ENCODE results near the gene EPHB4. TPM values are rescaled to one million over a fixed set of nuclear protein-coding genes. Genes with fewer than 3 reads are reported as not detected.
"Not testable (repeated sequence)": the region's sequence is repeated elsewhere in the genome, so short reads cannot be mapped to it uniquely, and the experiment has no call there.

EPHB4 gene
- total RNA-seq, 2 experiments from 2014 or later: 2.8 to 3.6 TPM

DNA sequence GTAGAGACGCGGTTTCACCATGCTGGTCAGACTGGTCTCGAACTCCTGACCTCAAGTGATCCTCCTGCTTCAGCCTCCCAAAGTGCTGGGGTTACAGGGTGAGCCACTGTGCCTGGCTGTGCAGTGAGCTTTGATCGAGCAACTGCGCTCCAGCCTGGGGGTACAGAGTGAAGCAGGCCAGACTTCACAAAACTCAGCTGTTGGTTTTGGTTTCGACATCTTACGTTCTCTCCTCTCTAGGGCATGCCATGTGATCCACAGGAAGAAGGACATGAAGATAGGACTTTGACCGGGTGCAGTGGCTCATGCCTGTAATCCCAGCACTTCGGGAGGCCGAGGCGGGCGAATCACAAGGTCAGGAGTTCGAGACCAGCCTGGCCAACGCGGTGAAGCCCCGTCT is 10.8 kb downstream of the EPHB4 start:
- H3K36me3 Mint-ChIP-seq; H3K27ac Mint-ChIP-seq; DNase-seq; H3K9me3 Mint-ChIP-seq; H3K4me3 Mint-ChIP-seq; H3K4me1 Mint-ChIP-seq (ENCODE audit: low read depth); intact Hi-C loops (cut with micrococcal nuclease); H3K27me3 Mint-ChIP-seq: not testable (repeated sequence)
- CTCF ChIA-PET: interaction anchor here (1.1 to 1.3 kb wide), 2 partner anchors 15 to 18 kb away, joined by 4 to 6 read pairs; no protein-coding TSS in a partner anchor
- POLR2A ChIA-PET: interaction anchor here (0.7 kb wide), 1 partner anchor 43 kb away, joined by 4 read pairs; no protein-coding TSS in a partner anchor

DNA sequence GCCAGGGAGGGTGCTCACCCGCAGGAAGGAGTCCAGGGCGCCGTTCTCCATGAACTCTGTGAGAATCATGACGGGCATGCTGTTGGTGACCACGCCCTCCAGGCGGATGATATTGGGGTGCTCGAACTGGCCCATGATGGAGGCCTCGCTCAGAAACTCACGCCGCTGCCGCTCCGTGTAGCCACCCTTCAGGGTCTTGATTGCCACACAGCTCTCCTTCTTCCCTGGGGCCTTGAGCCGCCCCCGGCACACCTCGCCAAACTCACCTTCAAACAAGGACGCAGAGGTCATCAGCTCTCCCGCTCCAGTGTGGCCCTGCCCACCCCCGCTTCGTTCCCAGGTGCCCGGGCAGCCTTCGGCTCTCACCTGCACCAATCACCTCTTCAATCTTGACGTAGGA is 14.6 kb downstream of the EPHB4 start:
- Mint-ChIP-seq H3K4me1 (ENCODE audit: low read depth) (no peaks in the 10 kb centered on the region), H3K9me3 (no peaks in the 10 kb centered on the region), H3K36me3 (no peaks in the 10 kb centered on the region), H3K4me3 (no peak overlapping the region), H3K27me3 (no peaks in the 10 kb centered on the region), H3K27ac (no peak overlapping the region)
- DNase-seq: no peak
- POLR2A ChIA-PET: no interaction called here
- CTCF ChIA-PET: no interaction called here
- intact Hi-C loops (cut with micrococcal nuclease): no loop called here

DNA sequence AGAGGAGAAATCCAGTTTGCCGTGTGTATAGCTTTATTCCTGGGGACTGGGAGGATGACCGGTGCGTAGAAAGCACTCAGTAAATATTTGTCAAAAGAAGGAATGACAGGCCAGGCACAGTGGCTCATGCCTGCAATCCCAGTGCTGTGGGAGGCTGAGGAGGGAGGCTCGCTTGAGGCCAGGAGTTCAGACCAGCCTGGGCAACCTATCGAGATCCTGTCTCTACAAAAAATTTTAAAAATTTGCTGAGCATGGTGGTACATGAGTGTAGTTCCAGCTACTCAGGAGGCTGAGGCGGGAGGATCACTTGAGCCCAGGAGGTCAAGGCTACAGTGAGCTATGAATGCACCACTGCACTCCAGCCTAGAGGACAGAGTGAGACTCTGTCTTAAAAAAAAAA is 15.8 kb downstream of the EPHB4 start:
- Mint-ChIP-seq H3K36me3 (no peaks in the 10 kb centered on the region), H3K4me3 (no peak overlapping the region), H3K9me3 (no peaks in the 10 kb centered on the region), H3K27ac (no peak overlapping the region), H3K27me3 (no peaks in the 10 kb centered on the region), H3K4me1 (ENCODE audit: low read depth) (no peaks in the 10 kb centered on the region)
- no peak for DNase-seq
- CTCF ChIA-PET: no interaction called here
- POLR2A ChIA-PET: no interaction called here
- intact Hi-C loops (cut with micrococcal nuclease): no loop called here

DNA sequence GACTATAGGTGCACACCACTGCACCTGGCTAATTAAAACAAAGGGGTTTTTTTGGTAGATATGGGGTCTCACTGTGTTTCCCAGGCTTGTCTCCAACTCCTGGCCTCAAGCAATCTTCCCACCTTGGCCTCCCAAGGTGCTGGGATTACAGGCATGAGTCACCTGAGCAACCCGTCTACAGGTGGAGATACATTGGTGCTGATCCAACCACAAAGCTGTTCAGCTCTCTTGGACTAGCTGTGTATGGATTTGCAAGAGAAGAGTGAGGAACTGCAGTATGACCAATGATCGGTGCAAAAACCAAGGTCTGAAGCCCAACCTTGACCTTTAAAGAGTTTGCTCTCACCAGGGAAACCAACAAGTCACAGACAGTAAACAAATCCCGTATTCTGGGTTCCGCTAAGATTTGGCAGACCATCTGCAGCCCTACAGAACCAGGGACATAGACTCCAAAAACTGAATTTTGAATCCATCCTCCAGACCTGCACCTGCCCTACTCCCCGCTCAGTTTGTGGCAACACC is 18.9 kb downstream of the EPHB4 start:
- no peak for DNase-seq
- Mint-ChIP-seq H3K4me1 (ENCODE audit: low read depth) (peaks cover 2% of the 10 kb centered on the region), H3K27ac (no peak overlapping the region), H3K36me3 (no peaks in the 10 kb centered on the region), H3K4me3 (no peak overlapping the region), H3K27me3 (no peaks in the 10 kb centered on the region), H3K9me3 (no peaks in the 10 kb centered on the region)
- intact Hi-C loops (cut with micrococcal nuclease): no loop called here
- CTCF ChIA-PET: interaction anchor here (3.3 kb wide), 1 partner anchor 44 kb away, joined by 12 read pairs; the partner anchor contains the start of gene SLC12A9
- POLR2A ChIA-PET: no interaction called here

DNA sequence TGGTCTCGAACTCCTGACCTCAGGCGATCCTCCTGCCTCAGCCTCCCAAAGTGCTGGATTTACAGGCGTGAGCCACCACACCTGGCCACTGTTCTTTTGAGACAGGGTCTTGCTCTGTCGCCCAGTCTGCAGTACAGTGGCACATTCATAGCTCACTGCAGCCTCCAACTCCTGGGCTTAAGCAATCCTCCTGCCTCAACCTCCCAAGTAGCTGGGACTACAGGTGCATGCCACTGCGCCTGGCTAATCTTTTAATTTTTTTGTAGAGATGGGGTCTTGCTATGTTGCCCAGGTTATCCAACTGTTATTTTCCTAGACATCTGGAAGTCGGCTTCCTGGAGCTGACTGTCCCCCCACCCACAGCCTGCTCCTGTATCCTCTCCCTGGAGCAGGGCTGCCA is 20.4 kb downstream of the EPHB4 start:
- H3K36me3 Mint-ChIP-seq; intact Hi-C loops (cut with micrococcal nuclease); H3K4me3 Mint-ChIP-seq: not testable (repeated sequence)

DNA sequence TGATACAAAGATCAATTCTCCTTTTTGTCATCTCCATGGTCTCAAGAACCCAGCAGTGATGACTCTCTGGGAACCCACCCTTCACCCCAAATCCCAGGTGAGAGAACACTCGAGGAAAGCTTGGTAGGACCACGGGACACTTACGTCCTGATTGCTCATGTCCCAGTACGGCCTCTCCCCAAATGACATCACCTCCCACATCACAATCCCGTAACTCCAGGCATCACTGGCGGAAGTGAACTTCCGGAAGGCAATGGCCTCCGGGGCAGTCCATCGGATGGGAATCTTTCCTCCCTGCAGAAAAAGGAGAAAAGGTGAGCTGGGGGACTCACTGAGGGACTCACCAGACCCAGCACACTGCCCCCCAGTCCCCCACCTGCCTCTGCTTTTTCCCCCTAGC is 21.0 kb downstream of the EPHB4 start:
- Mint-ChIP-seq H3K9me3 (no peaks in the 10 kb centered on the region), H3K27me3 (peaks cover 2% of the 10 kb centered on the region), H3K4me3 (no peak overlapping the region), H3K27ac (no peak overlapping the region), H3K4me1 (ENCODE audit: low read depth) (peaks cover 2% of the 10 kb centered on the region), H3K36me3 (no peaks in the 10 kb centered on the region)
- intact Hi-C loops (cut with micrococcal nuclease): no loop called here
- DNase-seq: no peak
- ChIA-PET POLR2A (no interaction called here), CTCF (interaction anchor here (3.3 kb wide), 1 partner anchor 46 kb away, joined by 12 read pairs; the partner anchor contains the start of gene SLC12A9)

More for the DNA sequence above, 20.4 kb downstream of the EPHB4 start:
- H3K4me1 Mint-ChIP-seq (ENCODE audit: low read depth); H3K27ac Mint-ChIP-seq; H3K27me3 Mint-ChIP-seq; POLR2A ChIA-PET; H3K9me3 Mint-ChIP-seq; DNase-seq: not testable (repeated sequence)
- CTCF ChIA-PET: interaction anchor here (3.3 kb wide), 1 partner anchor 45 kb away, joined by 12 read pairs; the partner anchor contains the start of gene SLC12A9

DNA sequence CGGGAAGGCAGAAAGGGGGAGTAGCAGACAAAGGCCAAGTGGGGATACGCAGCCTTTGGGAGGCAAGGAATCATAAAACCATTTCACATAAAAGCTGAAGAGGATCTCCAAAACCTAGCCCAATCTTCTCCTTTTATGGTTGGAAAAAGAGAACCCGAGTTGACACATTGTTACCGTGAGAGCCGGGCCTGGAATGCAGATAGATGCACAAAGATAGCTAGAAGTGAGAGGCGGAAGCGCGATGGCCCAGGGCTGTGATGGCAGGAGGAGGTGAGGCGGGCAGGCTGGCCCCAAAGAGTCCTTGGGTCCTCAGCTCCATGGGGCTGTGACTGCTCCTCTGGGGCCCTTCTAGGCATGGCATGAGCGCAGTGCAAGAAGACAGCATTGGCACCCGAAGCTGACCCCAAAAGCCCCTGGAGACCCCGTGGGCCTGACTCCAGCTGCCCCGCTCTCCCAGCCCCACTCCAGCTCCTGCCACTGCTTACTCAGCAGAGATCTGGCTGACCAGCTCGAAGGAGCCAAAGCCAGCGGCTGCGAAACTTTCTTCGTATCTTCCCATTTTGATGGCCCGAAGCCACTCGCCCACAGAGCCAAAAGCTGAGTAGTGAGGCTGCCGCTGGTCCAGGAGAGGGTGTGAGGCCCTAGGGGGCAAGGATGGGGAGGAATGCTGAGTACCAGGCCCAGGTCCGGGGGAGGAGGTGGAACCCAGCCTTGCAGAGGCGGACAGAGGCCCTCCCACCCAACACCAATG is 22.5 kb downstream of the EPHB4 start:
- POLR2A ChIA-PET: no interaction called here
- no peaks in the 10 kb centered on the region for H3K9me3 Mint-ChIP-seq
- peaks cover 2% of the 10 kb centered on the region for H3K4me1 Mint-ChIP-seq (ENCODE audit: low read depth)
- DNase-seq: no peak
- CTCF ChIA-PET: interaction anchor here (7.3 kb wide), 1 partner anchor 48 kb away, joined by 177 read pairs; the partner anchor contains the start of gene SLC12A9
- intact Hi-C loops (cut with micrococcal nuclease): loop anchor here (5.0 kb wide), 2 partner anchors 32 to 252 kb away; no protein-coding TSS in a partner anchor
- no peak overlapping the region for H3K27ac Mint-ChIP-seq
- H3K27me3 Mint-ChIP-seq: peaks cover 2% of the 10 kb centered on the region
- H3K4me3 Mint-ChIP-seq: no peak overlapping the region
- no peaks in the 10 kb centered on the region for H3K36me3 Mint-ChIP-seq

DNA sequence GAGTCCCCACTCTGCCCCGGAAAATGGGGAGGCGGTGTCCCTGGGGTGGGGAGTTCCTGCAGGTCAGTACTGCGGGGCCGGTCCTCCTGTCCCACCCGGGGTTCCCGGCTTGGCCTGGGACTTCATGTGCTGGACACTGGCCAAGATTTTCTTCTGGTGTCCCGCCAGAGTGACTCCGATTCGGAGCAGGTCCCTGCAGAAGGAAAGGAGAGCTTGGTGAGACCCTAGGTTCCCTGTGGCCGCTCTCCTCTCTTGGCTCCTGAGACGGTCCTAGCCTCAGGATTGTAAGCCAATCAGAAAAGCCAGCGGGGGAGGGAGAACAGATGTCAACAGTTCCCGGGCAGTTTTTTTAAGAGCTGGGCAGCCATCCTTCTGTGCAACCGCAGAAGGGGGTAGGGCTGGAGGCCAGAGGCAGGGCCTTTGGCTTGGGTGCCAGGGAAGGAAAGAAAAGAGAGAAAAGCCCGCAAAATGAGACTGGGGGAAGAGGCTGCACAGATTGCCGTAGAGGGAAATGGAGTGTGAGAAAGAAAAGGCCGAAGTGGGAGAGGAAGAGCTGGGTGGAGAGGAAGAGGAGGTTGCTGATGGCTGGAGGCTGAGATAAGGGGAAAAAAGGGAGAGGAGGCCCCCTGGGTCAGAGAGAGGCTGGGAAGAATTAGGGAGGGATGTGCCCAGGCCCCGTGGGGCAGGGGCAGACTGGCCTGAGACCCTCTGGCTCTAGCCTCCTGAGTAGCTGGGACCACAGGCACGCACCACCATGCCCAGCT is 23.7 kb downstream of the EPHB4 start:
- Mint-ChIP-seq H3K27me3 (peaks cover 3% of the 10 kb centered on the region), H3K9me3 (no peaks in the 10 kb centered on the region), H3K36me3 (no peaks in the 10 kb centered on the region), H3K4me1 (ENCODE audit: low read depth) (peaks cover 2% of the 10 kb centered on the region), H3K4me3 (no peak overlapping the region), H3K27ac (no peak overlapping the region)
- peak; percentile 67 for DNase-seq
- CTCF ChIA-PET: interaction anchor here (0.7 to 7.3 kb wide), 3 partner anchors 49 to 274 kb away, joined by 3 to 177 read pairs (median 3); partner anchors contain the start of gene SLC12A9
- intact Hi-C loops (cut with micrococcal nuclease): loop anchor here (1.0 to 5.0 kb wide), 3 partner anchors 34 to 254 kb away; partner anchors contain the start of gene SLC12A9
- POLR2A ChIA-PET: no interaction called here

DNA sequence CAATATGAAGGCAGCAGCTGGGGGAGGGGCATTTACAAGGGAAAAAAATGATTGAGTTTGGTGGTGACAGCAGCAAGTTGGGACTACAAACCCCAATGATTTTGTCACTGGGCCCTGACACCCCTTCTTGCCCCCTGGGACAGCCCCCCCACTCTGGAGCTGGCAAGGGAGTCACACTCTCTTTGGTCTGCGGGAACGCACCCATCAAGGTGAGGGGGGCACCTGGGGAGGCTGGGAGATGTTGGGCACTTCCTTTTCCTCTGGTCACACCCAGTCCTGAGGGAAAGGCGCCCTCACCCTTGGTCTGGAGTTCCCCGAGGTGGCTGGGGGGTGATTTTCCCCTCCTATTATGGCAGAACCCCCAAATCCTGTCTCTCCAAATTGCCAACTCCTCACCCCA is 24.4 kb downstream of the EPHB4 start:
- Mint-ChIP-seq H3K36me3 (no peaks in the 10 kb centered on the region), H3K4me1 (ENCODE audit: low read depth) (peaks cover 2% of the 10 kb centered on the region), H3K27ac (no peak overlapping the region), H3K9me3 (no peaks in the 10 kb centered on the region), H3K4me3 (no peak overlapping the region), H3K27me3 (peaks cover 3% of the 10 kb centered on the region)
- intact Hi-C loops (cut with micrococcal nuclease): loop anchor here (1.0 to 5.0 kb wide), 3 partner anchors 34 to 254 kb away; partner anchors contain the start of gene SLC12A9
- CTCF ChIA-PET: interaction anchor here (0.6 to 7.3 kb wide), 2 partner anchors 50 to 230 kb away, joined by 4 to 177 read pairs; partner anchors contain the start of gene SLC12A9
- no peak for DNase-seq
- POLR2A ChIA-PET: no interaction called here

DNA sequence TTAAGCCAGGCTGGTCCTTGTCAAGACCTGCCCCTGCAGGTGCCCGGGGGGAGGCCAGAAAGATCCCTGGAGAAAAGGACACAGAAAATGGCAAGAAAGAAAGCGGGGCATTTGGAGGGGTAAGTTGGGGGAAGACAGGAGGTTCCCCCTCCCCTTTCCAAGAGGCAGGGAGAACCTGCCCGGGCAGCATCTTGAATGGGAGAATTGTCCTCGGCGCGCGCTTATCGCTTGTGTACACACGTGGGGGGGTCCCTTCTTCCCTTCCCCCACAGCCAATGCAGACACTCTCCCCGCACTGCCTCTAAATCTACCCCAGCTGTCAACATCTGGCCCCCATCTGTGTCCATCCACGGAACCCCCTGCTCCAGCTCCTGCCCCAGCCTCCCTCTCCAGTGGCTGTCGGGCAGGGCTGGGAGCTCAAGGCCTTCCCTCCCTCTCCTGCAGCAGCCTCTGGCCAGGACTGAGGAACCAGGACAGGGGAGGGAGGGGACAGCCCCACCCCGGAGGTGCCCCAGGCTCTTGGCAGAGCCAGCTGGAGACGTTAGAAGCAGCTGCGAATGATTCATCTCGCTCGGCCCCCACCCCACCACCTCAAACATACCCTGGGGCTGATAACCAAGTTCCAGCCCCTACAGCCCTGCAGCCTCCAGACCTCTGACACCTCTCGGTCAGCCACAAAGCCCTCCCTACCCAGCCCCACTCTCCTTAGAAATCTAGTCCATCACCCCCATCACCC is 25.3 kb downstream of the EPHB4 start:
- CTCF ChIA-PET: interaction anchor here (0.6 to 7.3 kb wide), 10 partner anchors 15 to 256 kb away, joined by 3 to 177 read pairs (median 5); partner anchors contain the start of genes SLC12A9 and SRRT
- H3K27ac Mint-ChIP-seq: no peak overlapping the region
- H3K27me3 Mint-ChIP-seq: peaks cover 3% of the 10 kb centered on the region
- POLR2A ChIA-PET: no interaction called here
- intact Hi-C loops (cut with micrococcal nuclease): loop anchor here (5.0 kb wide), 2 partner anchors 35 to 255 kb away; no protein-coding TSS in a partner anchor
- H3K36me3 Mint-ChIP-seq: no peaks in the 10 kb centered on the region
- no peaks in the 10 kb centered on the region for H3K9me3 Mint-ChIP-seq
- peaks cover 2% of the 10 kb centered on the region for H3K4me1 Mint-ChIP-seq (ENCODE audit: low read depth)
- no peak overlapping the region for H3K4me3 Mint-ChIP-seq
- no peak for DNase-seq
